Smooth muscle cell (in vitro differentiated cells): ENCODE measurements around the gene SPATA32. TPM values are rescaled to one million over a fixed set of nuclear protein-coding genes. Genes with fewer than 3 reads are reported as not detected.

Source experiments
- DNase-seq: peaks from one replicate; lab custom pipeline; 2025; ENCODE audit not compliant: unreplicated experiment; lab: John Stamatoyannopoulos, UW
- H2AFZ ChIP-seq: fragments of 200-600 bp; sonication (generic); 2 replicates; pipeline ENCODE4 v1.6.0; 2016; ENCODE audit warnings: antibody characterized with exemption, low read depth, mild to moderate bottlenecking
- H3F3A ChIP-seq: fragments of 200-600 bp; sonication (generic); 2 replicates; pipeline ENCODE4 v1.6.0; 2017; ENCODE audit warnings: antibody characterized with exemption, low read depth
- H3K27ac ChIP-seq: fragments of 200-600 bp; sonication (generic); 2 replicates; pipeline ENCODE4 v1.5.1; 2016; ENCODE audit warnings: low read depth, mild to moderate bottlenecking
- H3K27me3 ChIP-seq: fragments of 200-600 bp; sonication (generic); 2 replicates; pipeline ENCODE4 v1.6.1; 2016; ENCODE audit warnings: low read depth, mild to moderate bottlenecking
- H3K36me3 ChIP-seq: fragments of 200-600 bp; sonication (generic); 2 replicates; pipeline ENCODE4 v1.5.1; 2016; ENCODE audit warnings: low read depth
- H3K4me1 ChIP-seq: fragments of 200-600 bp; sonication (generic); 2 replicates; pipeline ENCODE4 v1.5.1; 2016; ENCODE audit warnings: low read depth
- H3K4me2 ChIP-seq: fragments of 200-600 bp; sonication (generic); 2 replicates; pipeline ENCODE4 v1.6.0; 2016; ENCODE audit warnings: mild to moderate bottlenecking
- H3K4me3 ChIP-seq: fragments of 200-600 bp; sonication (generic); 2 replicates; pipeline ENCODE4 v1.5.1; 2016; ENCODE audit warnings: mild to moderate bottlenecking
- H3K79me2 ChIP-seq: fragments of 200-600 bp; sonication (generic); 2 replicates; pipeline ENCODE4 v1.6.0; 2016; ENCODE audit warnings: low read depth, mild to moderate bottlenecking
- H3K9ac ChIP-seq: fragments of 200-600 bp; sonication (generic); 2 replicates; pipeline ENCODE4 v1.6.0; 2016; ENCODE audit warnings: low read depth
- H3K9me3 ChIP-seq: fragments of 200-600 bp; sonication (generic); replicated peaks from 2 replicates; pipeline ENCODE4 v1.5.1; 2016; ENCODE audit warnings: low read depth
- H4K20me1 ChIP-seq: fragments of 200-600 bp; sonication (generic); 2 replicates; pipeline ENCODE4 v1.6.0; 2016; ENCODE audit warnings: low read depth
- WGBS: methylation state at CpG from one replicate; pipeline ENCODE4 v1.1.7; 2016; ENCODE audit warnings: low lambda C conversion rate; 5-methylcytosine and 5-hydroxymethylcytosine counted together
- polyA plus RNA-seq: library from polyadenylated mRNA; unstranded; fragments of >200 nt; fragmentation: Nextera tagmentation; extraction: Ambion mirVana; gene quantifications from 2 replicates; pipeline ENCODE4 v1.2.1, GENCODE V29; 2016
- total RNA-seq: library from RNA; depleted of rRNA; stranded (reverse); fragments of >200 nt; gene quantifications from 2 replicates; pipeline ENCODE4 v1.2.3, GENCODE V29; 2014
- TF ChIP-seq, protein P1 (sequence below): fragments of 200-600 bp; sonication (generic); IDR thresholded peaks from 2 replicates; pipeline ENCODE4 v1.5.1; 2017; ENCODE audit warnings: borderline replicate concordance, mild to moderate bottlenecking, antibody characterized with exemption; ENCODE audit not compliant: insufficient read depth, poor library complexity, severe bottlenecking

SPATA32 gene
- total and polyA plus RNA-seq, 2 experiments from 2014 or later = not detected

DNA sequence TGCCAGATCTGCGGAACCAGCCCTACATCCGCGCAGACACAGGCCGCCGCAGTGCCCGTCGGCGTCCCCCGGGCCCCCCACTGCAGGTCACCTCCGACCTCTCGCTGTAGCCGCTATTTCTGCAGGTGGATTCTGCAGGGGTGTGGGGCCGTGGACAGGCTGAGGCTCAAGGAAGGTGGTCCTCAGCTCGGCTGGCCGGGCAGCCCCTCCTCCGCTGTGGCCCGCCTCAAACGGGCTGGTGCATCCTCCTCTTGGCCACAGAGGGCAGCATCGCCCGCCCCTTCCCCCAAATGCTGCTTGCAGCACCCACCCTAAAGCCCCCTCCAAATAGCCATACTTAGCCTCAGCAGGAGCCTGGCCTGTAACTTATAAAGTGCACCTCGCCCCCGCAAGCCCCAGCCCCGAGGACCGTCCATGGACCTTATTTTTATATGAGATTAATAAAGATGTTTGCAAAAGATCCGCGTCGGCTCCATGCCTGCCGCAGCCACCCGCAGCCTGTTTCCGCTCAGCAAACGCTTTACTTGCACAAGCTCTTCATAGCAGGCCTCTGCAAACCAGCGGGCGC is 14.9 kb downstream of the SPATA32 start:
- Histone ChIP-seq H3K27me3 (peaks cover 5% of the 10 kb centered on the region), H3K36me3 (no peaks in the 10 kb centered on the region), H3K4me1 (peaks cover 5% of the 10 kb centered on the region), H2AFZ (peak overlapping the region; percentile 90), H3K9me3 (no peaks in the 10 kb centered on the region), H4K20me1 (no peaks in the 10 kb centered on the region), H3K27ac (no peak overlapping the region), H3K79me2 (no peaks in the 10 kb centered on the region), H3F3A (no peaks in the 10 kb centered on the region), H3K9ac (no peak overlapping the region), H3K4me2 (peak overlapping the region; percentile 99), H3K4me3 (peak overlapping the region; percentile 71)
- DNase-seq = no peak
- TF ChIP-seq, protein P1, sequence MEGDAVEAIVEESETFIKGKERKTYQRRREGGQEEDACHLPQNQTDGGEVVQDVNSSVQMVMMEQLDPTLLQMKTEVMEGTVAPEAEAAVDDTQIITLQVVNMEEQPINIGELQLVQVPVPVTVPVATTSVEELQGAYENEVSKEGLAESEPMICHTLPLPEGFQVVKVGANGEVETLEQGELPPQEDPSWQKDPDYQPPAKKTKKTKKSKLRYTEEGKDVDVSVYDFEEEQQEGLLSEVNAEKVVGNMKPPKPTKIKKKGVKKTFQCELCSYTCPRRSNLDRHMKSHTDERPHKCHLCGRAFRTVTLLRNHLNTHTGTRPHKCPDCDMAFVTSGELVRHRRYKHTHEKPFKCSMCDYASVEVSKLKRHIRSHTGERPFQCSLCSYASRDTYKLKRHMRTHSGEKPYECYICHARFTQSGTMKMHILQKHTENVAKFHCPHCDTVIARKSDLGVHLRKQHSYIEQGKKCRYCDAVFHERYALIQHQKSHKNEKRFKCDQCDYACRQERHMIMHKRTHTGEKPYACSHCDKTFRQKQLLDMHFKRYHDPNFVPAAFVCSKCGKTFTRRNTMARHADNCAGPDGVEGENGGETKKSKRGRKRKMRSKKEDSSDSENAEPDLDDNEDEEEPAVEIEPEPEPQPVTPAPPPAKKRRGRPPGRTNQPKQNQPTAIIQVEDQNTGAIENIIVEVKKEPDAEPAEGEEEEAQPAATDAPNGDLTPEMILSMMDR = peak; percentile 40
- 4% methylated on average over 31 of the region's 33 CpGs for WGBS

DNA sequence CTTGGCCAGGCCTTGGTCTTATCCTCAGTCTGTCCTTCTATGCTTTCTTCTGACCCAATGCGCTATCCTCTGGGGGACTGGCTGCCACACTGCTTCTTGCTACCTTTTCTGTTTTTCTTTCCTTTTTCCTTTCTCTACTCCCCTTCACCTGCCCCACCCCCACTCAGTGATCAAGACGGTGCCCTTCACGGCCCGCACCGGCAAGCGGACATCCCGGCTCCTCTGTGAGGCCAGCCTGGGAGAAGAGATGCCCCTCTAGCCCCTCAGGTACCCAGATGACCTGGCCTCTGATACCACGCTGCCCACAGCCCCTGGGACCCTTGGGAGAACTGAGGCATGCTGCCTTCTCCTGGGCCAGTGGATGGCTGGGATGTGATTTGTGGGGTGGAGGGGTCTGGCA is 15.6 kb downstream of the SPATA32 start:
- peaks cover 5% of the 10 kb centered on the region for H3K4me1 ChIP-seq
- no peaks in the 10 kb centered on the region for H3F3A ChIP-seq
- H2AFZ ChIP-seq = no peak overlapping the region
- 88% methylated on average over 8 of the region's 8 CpGs for WGBS
- peak overlapping the region; percentile 99 for H3K4me2 ChIP-seq
- no peaks in the 10 kb centered on the region for H3K9me3 ChIP-seq
- no peak overlapping the region for H3K27ac ChIP-seq
- peaks cover 10% of the 10 kb centered on the region for H3K27me3 ChIP-seq
- no peaks in the 10 kb centered on the region for H3K36me3 ChIP-seq
- H4K20me1 ChIP-seq = no peaks in the 10 kb centered on the region
- no peaks in the 10 kb centered on the region for H3K79me2 ChIP-seq
- TF ChIP-seq, protein P1 = no peak
- no peak overlapping the region for H3K9ac ChIP-seq
- DNase-seq = no peak
- no peak overlapping the region for H3K4me3 ChIP-seq

DNA sequence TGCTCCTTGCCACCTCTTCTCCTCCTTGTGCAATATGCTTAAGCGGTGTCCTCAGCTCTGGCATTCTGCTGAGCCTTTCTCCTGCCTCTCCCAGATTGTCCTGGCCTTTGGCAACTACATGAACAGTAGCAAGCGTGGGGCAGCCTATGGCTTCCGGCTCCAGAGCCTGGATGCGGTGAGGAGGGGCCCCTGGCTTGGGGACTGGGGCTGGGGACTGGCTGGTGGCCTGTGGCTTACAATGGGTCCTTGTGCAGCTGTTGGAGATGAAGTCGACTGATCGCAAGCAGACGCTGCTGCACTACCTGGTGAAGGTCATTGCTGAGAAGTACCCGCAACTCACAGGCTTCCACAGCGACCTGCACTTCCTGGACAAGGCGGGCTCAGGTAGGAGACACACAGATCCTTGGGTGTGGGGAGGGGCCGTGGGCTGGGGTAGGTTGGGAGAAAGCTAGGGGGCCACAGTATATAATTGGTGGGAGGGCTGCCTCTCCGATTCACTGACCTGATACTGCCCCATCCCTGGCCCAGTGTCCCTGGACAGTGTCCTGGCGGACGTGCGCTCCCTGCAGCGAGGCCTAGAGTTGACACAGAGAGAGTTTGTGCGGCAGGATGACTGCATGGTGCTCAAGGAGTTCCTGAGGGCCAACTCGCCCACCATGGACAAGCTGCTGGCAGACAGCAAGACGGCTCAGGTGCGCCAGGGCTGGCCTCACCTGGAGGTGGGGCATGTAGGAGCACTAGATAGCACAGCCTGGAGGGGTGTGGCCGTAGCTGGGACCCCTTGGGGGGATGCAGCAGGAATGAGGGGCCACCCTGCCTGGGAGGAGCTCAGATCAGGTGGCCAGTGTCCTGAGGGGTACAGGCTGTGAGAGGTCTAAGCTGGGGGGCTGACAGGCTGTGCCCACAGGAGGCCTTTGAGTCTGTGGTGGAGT is 16.9 kb downstream of the SPATA32 start:
- Histone ChIP-seq H3K4me2 (no peak overlapping the region), H3K79me2 (no peaks in the 10 kb centered on the region), H4K20me1 (no peaks in the 10 kb centered on the region), H3K9ac (no peak overlapping the region), H2AFZ (no peak overlapping the region), H3K27ac (no peak overlapping the region), H3F3A (no peaks in the 10 kb centered on the region), H3K27me3 (peaks cover 23% of the 10 kb centered on the region), H3K4me3 (no peak overlapping the region), H3K9me3 (no peaks in the 10 kb centered on the region), H3K4me1 (peaks cover 13% of the 10 kb centered on the region), H3K36me3 (no peaks in the 10 kb centered on the region)
- no peak for DNase-seq
- 94% methylated on average over 21 of the region's 21 CpGs for WGBS
- TF ChIP-seq, protein P1 = no peak
